NCI-H1417 treated with DMSO at 0.1 percent for 48 hours (cell line): Measurements from ENCODE around the gene EIF4EBP3.
"Not testable (repeated sequence)": the region's sequence is repeated elsewhere in the genome, so short reads cannot be mapped to it uniquely, and the experiment has no call there.

Source experiments
- DNase-seq: peaks from one replicate; lab custom pipeline; 2025; lab: John Stamatoyannopoulos, UW

The EIF4EBP3 gene

DNA sequence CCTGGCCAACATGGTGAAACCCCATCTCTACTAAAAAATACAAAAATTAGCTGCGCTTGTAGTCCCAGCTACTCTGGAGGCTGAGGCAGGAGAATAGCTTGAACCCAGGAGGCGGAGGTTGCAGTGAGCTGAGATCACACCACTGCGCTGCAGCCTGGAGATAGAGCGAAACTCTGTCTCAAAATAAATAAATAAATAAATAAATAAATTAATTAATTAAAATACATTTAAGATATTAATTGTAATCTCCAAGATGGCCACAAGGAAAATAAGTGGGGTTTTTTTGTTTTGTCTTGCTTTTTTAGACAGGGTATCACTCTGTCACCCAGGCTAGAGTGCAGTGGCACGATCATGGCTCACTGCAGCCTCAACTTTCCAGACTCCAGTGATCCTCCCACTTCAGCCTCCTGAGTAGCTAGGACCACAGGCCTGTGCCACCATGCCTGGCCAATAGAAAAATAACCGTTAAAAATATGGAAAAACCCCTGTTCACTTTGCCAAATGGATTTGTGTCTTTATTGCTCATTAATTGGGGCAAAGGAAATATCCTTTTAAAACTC, 31.8 kb downstream of the EIF4EBP3 start:
- DNase-seq: not testable (repeated sequence)

DNA sequence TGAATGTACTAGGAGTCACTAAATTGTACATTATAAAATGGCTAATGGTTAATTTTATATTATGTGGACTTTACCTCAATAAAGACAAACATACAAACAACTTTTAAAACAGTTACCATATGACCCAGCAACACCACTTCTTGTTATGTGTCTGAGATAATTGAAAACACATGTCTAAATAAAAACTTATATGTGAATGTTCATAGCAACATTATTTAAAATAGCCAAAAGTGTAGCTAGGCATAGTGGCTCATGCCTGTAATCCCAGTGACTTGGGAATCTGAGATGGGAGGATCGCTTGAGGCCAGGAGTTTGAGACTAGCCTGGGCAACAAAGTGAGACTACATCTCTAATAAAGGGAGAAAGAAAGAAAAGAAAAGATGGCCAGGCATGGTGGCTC, 40.0 kb downstream of the EIF4EBP3 start:
- DNase-seq: no peak

DNA sequence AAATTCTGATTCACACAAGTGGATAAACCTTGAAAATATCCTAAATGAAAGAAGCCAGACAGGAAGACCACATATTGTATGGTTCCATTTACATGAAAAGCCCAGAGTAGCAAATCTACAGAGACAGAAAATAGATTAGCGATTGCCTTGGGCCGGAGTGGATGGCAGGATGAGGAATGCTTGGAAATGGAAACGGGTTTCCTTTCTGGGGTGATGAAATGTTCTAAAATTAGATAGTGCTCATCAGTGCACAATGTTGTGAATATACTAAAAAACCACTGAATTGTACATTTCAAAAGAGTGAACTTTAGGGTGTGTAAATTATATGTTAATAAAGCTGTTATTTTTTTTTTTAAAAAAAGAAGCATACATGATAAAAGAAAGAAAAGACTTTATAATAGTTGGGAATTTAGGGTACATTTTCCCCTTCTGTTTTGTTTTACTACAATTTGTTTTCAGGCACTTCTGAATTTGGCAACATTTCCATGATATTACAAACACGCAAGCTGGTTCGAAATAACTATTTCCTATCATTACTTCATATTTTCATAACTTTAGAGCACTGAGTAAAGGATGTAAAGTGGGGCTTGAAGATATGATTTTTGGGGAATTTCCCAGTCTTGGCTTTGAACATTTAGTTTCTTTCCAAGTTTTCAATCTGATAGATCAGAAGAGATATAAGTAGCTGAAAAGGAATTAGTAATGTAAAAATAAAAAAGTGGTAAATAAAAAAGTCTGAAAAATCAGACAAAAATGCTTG, 41.0 kb downstream of the EIF4EBP3 start:
- DNase-seq: no peak

DNA sequence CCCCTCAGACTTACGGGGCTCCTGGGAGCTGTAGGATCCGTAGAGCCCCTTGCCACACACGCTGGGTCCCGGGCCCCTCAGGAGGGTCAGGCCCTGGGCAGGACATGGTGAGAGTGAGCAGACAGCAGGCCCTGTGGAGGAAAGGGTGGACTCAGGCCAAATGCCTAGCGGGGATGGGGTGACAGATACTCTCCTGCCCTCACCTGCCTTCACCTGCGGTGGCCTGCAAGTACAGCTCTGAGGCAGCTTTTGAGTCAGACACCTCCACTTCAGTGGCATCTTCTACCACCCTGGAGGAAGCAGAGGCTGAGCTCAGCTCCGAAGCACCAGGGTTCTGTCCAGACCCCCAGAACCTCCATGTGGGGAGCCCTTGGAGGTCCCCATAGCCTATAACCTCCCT, 43.4 kb downstream of the EIF4EBP3 start:
- no peak for DNase-seq

DNA sequence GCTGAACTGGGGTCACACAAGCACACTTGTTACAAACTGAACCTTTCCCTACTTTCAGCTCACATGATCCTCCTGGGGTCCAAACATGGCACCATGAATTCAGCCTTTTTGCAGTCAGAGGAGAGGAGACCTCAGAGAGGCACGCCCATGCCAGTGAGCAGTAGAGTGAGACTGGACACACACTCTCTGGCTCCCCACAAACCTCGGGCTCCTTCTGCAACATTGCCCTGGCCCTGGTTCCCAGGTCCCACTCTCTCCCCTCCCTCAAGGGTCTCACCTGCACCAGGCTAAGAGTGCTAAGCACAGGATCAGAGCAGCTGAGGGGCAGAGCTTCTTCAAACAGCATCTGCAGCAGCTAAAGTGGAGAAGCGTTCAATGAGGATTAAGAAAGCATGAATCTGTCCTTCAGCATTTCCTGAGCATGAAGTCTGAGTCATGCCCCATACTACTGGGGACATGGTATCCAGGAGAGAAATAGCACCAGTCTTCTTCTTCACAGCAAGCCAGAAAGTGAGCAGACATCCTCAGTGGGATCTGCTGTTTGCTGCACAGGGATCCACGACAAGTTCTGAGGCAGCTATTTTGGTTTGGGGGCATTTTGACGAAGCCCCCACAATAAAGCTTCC, 44.4 kb downstream of the EIF4EBP3 start:
- no peak for DNase-seq

DNA sequence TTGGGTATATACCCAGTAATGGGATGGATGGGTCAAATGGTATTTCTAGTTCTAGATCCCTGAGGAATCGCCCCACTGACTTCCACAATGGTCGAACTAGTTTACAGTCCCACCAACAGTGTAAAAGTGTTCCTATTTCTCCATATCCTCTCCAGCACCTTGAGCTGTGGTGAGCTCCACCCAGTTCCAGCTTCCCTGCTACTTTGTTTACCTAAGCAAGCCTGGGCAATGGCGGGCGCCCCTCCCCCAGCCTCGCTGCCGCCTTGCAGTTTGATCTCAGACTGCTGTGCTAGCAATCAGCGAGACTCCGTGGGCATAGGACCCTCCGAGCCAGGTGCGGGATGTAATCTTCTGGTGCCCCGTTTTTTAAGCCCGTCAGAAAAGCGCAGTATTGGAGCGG, 45.6 kb downstream of the EIF4EBP3 start:
- DNase-seq: not testable (repeated sequence)

DNA sequence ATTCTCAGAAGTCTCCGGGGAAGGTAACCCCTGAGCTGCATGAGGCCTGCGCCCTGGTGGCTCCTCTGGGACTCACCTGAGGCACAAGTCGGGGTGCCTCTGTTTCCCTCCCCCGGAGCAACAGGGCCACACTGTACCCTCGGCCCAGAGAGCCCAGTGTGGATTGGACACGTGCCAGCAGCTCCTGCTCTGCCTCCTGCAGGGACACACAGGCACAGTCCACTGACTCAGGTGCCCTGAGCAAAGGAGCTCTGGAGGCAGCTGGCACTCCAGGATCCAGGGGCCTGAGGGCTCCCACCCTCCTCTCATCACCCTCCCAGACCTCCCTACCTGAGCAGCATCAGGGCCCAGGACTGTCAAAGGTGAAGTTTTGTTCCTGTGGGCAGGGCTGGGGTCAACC, 46.7 kb downstream of the EIF4EBP3 start:
- DNase-seq: no peak

DNA sequence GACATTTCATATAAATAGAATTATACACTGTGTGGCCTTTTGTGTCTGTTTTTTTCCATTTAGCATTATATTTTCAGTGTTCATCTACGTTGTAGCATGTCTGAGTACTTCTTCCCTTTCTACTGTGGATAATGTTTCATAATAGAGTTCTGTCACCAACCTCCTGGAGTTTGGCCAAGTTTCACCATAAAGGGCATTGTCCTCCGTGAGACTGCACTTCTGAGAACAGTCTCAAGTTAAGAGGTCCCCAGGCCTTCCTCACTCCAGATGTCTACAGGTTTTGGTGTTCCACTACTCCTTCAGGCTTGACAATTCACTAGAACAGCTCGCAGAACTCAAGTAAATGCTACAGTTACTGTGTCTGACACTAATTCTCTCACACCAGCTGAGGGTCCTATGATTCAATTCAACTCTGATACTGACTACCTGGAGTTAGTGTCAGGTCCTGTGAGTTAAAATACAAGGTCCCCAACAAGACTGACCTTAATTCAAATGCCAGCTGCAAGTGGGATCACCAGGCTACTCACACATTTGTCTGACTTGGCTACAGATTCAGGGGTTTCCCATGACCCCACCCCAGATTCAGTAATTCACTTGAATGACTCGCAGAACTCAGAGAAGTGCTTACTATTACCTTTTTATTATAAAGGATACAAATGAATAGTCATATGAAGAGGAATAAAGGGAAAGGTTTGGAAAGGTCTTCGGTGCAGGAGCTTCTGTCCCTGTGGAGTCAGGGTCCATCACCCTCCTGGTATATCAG, 48.3 kb downstream of the EIF4EBP3 start:
- DNase-seq: no peak

DNA sequence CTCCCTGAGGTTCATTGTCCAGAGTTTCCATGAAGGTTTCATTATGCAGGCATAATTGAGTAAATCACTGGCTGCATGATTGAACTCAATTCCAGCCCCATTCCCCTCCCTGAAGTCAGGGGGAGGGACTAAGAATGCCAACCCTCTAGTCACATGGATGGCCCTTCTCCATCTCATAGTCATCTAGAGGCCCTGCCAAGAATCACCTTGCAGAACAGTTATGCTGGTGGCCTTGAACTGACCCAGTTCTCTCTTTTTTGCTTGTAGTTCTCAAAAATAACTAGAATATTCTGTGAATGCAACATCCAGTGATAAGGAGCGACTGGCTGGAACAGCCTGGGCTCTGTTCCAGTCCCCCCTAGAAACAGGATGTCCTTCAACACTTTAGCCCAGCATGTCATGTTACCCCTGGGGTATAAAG, 48.9 kb downstream of the EIF4EBP3 start:
- DNase-seq: no peak

DNA sequence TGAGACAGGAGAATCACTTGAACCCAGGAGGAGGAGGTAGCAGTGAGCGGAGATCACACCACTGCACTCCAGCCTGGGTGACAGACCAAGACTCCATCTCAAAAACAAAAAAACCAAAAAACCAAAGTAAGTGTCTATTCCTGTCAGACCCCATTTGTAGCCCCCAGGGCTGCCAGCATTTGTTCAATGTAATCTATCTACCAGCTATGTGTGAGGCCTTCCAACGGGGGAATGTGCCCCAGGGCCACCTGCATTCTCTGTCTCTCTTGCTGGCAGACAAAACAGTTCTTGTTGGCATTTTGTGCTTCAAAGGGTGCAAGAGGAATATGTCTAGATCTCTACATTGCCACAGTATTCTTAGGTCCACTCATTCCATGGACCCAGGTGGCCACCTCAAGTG, 51.4 kb downstream of the EIF4EBP3 start:
- DNase-seq: no peak
